Left kidney (tissue), 8 donors: ENCODE data around the gene TMOD2. TPM values are rescaled to one million over a fixed set of nuclear protein-coding genes. Genes with fewer than 3 reads are reported as not detected.

ENCODE experiments used
- DNase-seq: peaks from one replicate; pipeline ENCODE4 v3.0.0-alpha.2; 2013
- long read RNA-seq, 8 donors: transcript quantifications; one replicate each; lab custom pipeline, GENCODE V29; 2026
- polyA plus RNA-seq: library from polyadenylated mRNA; unstranded; fragments of 120-200 nt; gene quantifications from one replicate; pipeline ENCODE4 v1.2.1, GENCODE V29; 2013; ENCODE audit not compliant: insufficient read length

TMOD2 gene
- polyA plus RNA-seq: 5.7 TPM
- long read RNA-seq, donor 1, full-length matches to known transcripts: 3 of 3 reads
- long read RNA-seq, donor 1, partial matches to known transcripts: 0 of 3 reads
- long read RNA-seq, donor 1, other reads (novel, unspliced or antisense): 0 of 3 reads
- long read RNA-seq, donor 2, full-length matches to known transcripts: 3 of 3 reads
- long read RNA-seq, donor 2, partial matches to known transcripts: 0 of 3 reads
- long read RNA-seq, donor 2, other reads (novel, unspliced or antisense): 0 of 3 reads
- long read RNA-seq, donor 3, full-length matches to known transcripts: 1 of 1 reads
- long read RNA-seq, donor 3, partial matches to known transcripts: 0 of 1 reads
- long read RNA-seq, donor 3, other reads (novel, unspliced or antisense): 0 of 1 reads
- long read RNA-seq, donor 4: 0 reads
- long read RNA-seq, donor 5, full-length matches to known transcripts: 1 of 1 reads
- long read RNA-seq, donor 5, partial matches to known transcripts: 0 of 1 reads
- long read RNA-seq, donor 5, other reads (novel, unspliced or antisense): 0 of 1 reads
- long read RNA-seq, donor 6, full-length matches to known transcripts: 1 of 1 reads
- long read RNA-seq, donor 6, partial matches to known transcripts: 0 of 1 reads
- long read RNA-seq, donor 6, other reads (novel, unspliced or antisense): 0 of 1 reads
- long read RNA-seq, donor 7: 0 reads
- long read RNA-seq, donor 8: 0 reads

DNA sequence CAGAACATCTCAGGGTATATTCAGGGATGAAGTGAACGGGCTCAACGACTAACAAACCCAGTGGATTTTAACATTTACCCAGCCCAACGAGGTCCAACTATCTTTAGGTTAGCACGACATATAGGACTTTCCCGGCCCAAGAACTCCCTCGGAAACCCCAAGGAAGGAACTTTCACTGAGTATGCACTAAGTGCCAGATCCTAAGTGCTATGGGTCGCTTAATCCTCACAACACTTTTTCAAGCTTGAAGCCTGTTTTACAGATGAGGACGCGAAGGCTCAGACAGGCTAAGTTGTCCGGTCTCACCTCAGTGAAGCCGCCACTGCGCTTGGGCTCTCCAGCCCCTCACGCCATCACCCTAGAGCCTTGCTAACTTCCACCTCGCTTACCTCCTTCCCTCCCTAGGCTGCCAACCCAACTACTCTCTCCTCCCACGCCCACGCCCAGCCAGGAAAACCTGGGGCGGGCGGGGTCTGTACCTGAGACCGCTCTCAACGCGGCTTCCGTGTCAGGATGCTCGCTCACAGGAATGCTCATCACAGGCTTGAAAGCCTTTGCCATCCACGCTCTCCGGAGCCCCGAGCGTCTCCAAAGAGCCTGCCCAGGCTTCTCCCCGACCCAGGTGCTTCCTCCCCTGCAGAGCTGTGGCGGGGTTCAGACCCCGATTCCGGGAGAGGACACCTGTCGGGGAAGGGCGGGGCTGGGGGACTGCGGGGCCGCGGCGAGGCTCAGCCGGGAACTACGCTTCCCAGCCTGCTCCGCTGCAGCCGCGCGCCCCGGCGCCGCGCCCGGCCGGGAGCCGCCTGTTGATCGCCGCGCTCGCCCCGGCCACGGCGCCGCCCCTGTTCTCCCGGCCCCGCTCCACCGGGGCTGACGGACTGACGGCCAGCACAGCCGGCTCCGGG lies at the start of gene TMOD2:
Gene TMOD2 (plus strand): TSS at position 806 of the 905 bp plus-strand sequence. CDS start 14,845 bp downstream, outside the sequence.
- no peak for DNase-seq

DNA sequence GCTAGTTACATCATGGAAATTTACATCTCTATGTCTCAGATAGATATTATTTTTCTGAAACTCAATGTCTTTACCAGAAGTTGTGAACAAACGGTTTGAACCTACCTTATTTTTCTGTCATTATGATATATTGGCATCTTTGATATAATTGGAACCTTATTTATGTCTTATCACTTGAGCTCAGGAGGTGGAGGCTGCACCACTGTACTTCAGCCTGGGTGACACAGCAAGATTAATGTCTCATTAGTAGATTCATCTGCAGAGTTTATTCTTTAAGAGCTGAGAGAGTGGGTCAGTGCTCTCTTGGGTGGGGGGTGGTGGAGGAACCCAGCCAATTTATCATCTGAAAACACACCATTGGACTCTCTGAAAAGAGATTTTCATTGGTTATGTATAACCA lies 48.7 kb upstream of the TMOD2 start:
- DNase-seq: no peak

DNA sequence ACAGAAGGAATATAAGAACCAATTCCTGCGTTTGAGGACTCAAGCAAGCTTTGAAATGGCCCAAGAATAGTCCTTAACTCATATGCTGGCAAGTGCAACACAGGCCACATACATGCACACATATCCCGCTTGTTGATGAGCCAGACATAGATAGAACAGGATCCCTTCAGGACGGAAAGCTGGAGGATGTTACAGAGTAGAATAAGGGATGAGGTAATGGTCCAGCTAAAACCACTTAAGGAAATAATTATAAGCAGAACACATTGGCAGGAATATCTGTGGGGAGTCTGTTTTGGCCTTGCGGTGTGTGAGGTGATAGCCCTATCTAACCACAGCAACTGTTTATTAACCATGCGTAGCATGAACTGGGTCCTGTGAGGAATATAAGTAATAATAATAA lies 45.1 kb upstream of the TMOD2 start:
- DNase-seq: no peak

DNA sequence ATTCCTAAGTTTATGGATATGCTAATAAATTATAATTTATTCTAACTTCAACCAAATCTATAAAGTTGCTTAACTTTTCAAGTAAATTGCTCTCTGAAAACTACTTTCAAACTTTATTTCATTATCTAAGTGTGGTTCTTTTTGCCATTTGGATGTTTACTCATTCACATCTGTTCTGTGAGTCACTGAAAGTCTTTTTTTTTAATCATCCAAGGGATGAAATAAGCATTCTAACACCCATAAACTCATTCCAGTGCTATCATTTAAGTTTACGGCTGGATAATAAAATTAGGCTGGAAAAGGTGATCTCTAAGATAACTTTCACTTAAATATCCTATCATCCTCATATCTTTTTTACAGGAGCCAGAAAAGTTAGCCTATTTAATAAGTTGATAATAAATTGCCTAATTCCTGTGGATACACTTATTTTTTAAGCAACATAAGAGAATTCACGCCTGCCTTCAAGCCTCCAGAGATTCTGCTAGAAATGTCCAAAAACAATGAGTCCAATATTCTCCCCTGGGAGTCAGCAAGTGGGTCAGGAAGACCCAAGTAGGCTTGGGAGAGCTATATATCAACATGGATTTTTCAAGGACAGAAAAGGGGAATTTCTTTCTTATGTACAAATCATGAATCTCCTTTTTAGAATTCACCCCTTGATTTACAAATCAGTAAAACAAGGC lies 44.3 kb upstream of the TMOD2 start:
- no peak for DNase-seq

DNA sequence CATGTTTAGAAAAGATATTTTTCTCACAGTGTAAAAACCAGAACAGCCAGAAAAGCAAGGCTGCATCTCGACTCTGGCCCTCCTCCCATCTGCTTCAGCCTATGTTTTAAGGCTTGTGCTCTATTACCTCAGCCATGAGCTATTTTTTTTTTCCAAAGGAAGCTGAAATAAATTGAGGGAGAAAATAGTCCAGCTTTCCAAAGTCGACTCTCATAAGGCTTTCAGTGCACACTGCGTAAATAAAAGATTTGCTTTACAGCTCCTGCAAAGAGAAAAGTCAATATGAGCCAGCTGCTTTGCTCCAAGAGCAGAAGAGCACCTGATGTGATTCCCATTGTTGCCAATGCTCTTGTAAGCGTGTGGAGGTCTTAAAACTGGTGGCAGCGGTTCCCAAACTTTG lies 43.4 kb upstream of the TMOD2 start:
- DNase-seq: no peak

- DNase-seq: no peak
These were observed 42.4 kb upstream of the TMOD2 start for GRCh38 chr15:51709031-51709430.

- DNase-seq: no peak
These were observed 37.2 kb upstream of the TMOD2 start for GRCh38 chr15:51714162-51714561.

GRCh38 chr15:51714911-51715310 lies 36.5 kb upstream of the TMOD2 start:
- no peak for DNase-seq

- DNase-seq: no peak
These were observed 33.2 kb upstream of the TMOD2 start for GRCh38 chr15:51718219-51718618.

DNA sequence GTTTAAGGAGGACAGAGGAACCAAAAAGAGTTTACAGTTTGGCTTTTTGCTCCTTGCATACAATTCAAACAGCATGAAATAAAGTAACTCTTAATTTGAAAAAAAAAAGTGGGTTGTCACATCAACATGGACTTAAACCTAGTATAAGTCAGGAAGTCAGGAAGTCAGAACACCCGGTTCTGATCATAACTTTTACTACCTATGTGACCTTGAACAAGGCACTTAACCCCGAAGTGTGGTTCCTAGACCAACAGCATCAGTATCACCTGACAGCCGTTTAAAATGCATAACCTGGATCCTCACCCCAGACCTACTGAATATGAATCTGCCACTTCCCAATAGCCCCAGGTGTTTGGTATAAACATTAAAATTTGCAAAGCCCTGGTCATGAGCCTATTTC lies 32.7 kb upstream of the TMOD2 start:
- DNase-seq: no peak

- DNase-seq: no peak
These were observed 31.0 kb upstream of the TMOD2 start for GRCh38 chr15:51720201-51720995.

GRCh38 chr15:51721199-51721960 lies 30.0 kb upstream of the TMOD2 start:
- DNase-seq: no peak

- no peak for DNase-seq
These were observed 27.2 kb upstream of the TMOD2 start for GRCh38 chr15:51724199-51724598.

- no peak for DNase-seq
These were observed 26.7 kb upstream of the TMOD2 start for GRCh38 chr15:51724673-51725072.

DNA sequence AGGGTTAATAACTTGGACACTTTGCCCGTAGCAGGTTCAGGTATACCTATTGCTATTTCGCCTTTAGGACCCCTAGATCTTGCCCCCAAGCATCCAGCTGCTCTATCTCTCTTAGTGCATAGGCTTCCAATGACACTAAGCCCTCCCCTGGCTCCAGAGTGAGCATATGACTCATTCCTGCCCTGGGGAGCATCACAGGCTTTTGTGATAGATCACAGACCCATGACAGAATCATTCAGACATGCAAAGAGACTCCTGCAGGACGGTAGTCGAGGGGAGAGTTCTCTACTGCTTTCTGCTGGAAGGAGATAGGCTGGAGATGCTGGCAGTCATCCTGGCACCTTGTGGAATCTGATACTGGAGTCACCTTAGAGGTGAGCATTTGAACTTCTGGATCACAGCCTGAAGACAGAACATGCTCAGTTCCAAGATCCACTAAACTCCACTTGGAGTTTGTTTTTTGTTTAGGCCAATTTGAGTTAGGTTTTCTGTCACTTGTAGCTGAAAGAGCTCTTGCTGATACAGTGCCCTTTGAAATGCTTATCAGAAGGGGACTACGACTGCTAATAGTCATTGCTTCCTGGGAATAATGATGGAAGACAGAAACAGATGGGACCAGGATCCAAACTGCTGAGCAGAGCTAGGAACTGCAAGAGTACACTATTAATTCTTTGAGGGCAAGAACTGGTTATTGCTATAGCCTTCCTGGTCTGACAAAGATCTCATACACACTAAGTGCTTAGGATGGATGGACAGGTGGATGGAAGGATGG lies 24.9 kb upstream of the TMOD2 start:
- no peak for DNase-seq

DNA sequence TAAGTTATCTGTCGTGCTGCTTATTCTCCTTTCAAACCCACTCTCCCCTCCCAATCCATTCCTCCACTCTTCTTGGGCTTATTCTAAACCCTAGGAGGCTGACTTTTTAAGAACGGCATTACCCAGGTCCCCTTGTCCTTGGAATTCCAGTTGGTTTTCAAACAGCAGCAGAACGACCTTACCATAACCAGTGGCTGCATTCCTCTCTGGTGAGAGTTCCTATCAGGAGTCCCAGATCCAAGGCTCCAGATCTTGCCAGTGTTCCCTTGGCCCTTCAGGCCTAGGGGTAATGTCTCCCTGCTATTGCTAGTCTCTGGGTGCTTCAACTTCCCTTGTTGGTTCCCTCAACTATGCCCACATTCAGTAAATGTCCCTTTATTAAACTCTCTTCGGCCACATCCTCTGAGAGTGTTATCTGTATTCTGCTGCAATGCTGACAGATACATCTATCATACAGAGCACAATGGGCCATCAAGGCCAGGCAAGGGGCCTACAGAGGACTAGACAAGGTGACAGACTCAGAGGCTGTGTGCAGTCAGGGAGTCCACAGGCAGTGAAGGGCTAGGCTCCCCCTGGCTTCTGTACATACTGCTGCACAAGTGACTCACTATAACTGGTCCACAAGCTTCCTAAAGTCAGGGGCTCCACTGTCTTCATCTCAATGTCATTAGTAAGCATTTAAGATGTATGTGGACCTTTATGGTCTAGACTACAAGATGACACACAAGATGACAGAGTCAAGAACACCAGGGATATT lies 24.1 kb upstream of the TMOD2 start:
- DNase-seq: no peak

- DNase-seq: no peak
These were observed 19.7 kb upstream of the TMOD2 start for GRCh38 chr15:51731549-51732267.

DNA sequence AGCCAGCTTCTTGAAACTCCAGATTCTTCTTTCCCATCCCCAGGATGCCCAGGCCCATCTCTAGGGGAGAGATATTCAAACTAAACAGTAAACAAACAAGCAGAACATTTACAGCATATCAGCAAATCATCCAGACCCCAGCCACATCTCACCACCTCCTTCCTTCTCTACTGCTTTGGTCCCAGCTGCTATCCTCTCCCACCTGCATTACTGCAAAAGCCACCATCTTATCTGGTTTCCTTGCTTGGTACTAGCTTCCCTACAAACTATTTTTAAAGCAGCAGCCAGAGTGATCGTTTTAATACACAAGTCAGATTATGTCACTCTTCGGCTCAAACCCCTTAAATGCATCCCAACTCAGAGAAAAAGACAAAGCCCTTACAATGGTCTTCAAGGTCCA lies 18.8 kb upstream of the TMOD2 start:
- no peak for DNase-seq
